Lower lobe of right lung (tissue), 2 donors: ENCODE measurements around the gene ATAT1. TPM values are rescaled to one million over a fixed set of nuclear protein-coding genes. Genes with fewer than 3 reads are reported as not detected.
"Not testable (repeated sequence)": the region's sequence is repeated elsewhere in the genome, so short reads cannot be mapped to it uniquely, and the experiment has no call there.

Experiments
- ATAC-seq, 2 donors: fragments of 200-7000 bp; cut with Tn5 transposase; one replicate each; pipeline ENCODE4 v1.9.1; 2020 to 2022; ENCODE audit warnings: mild to moderate bottlenecking in 2 of 2, moderate library complexity in 2 of 2
- DNase-seq: peaks from one replicate; pipeline ENCODE4 v3.0.0-alpha.2; 2020
- H3K27ac ChIP-seq: fragments of 200-600 bp; one replicate; pipeline ENCODE4 v1.8.0; 2022
- H3K27me3 ChIP-seq: fragments of 200-600 bp; one replicate; pipeline ENCODE4 v1.8.0; 2022; ENCODE audit warnings: low read depth
- H3K36me3 ChIP-seq: fragments of 200-600 bp; one replicate; pipeline ENCODE4 v1.8.0; 2022; ENCODE audit warnings: mild to moderate bottlenecking
- H3K4me1 ChIP-seq: fragments of 200-600 bp; one replicate; pipeline ENCODE4 v1.8.0; 2022
- H3K4me3 ChIP-seq: fragments of 200-600 bp; one replicate; pipeline ENCODE4 v1.8.0; 2022; ENCODE audit warnings: mild to moderate bottlenecking
- H3K9me3 ChIP-seq: fragments of 200-600 bp; one replicate; pipeline ENCODE4 v1.8.0; 2022
- CTCF ChIP-seq: fragments of 200-600 bp; IDR thresholded peaks from one replicate; pipeline ENCODE4 v1.8.0; 2022; ENCODE audit warnings: antibody characterized with exemption, mild to moderate bottlenecking
- intact Hi-C: fragments of 100-400 bp; cut with DNase I; formaldehyde crosslinking; loops from one replicate; pipeline ENCODE4 v1.11.0; 2022
- total RNA-seq: library from RNA; stranded (reverse); fragmentation: NEBNext Ultra II Directional; extraction: Animal tissue kit (Norgen Biotek cat#: 25700); gene quantifications from one replicate; pipeline ENCODE4 v1.2.1, GENCODE V29; 2021
- donor health status: DM: no; HTN: yes; CAD: no; lungs with severe emphysema.

ATAT1 gene
- total RNA-seq, 1 donor from 2014 or later, result 8.9 TPM

GRCh38 chr6:30591008-30591407, 35.7 kb upstream of the ATAT1 start:
- Histone ChIP-seq H3K27me3 (no peaks in the 10 kb centered on the region), H3K36me3 (peaks cover 95% of the 10 kb centered on the region), H3K9me3 (no peaks in the 10 kb centered on the region), H3K4me1 (peaks cover 10% of the 10 kb centered on the region), H3K4me3 (no peak overlapping the region), H3K27ac (peak overlapping the region; percentile 56)
- intact Hi-C loops, result no loop called here
- no peak for TF ChIP-seq CTCF
- ATAC-seq (peak; percentile 85 to 87), DNase-seq (no peak)

- peaks cover 83% of the 10 kb centered on the region for H3K36me3 ChIP-seq
These were observed 34.4 kb upstream of the ATAT1 start for GRCh38 chr6:30592287-30592686.

GRCh38 chr6:30597315-30598144, 29.1 kb upstream of the ATAT1 start:
- intact Hi-C loops, H3K4me3 ChIP-seq, H3K4me1 ChIP-seq, H3K27me3 ChIP-seq, H3K9me3 ChIP-seq, H3K27ac ChIP-seq: not testable (repeated sequence)
- peaks cover 55% of the 10 kb centered on the region for H3K36me3 ChIP-seq
- peak; percentile 87 for TF ChIP-seq CTCF
- DNase-seq, result peak; percentile 68
- ATAC-seq, result peak; percentile 82 to 89

More at GRCh38 chr6:30592287-30592686, 34.4 kb upstream of the ATAT1 start:
- Histone ChIP-seq H3K9me3 (no peaks in the 10 kb centered on the region), H3K27ac (no peak overlapping the region), H3K4me1 (peaks cover 10% of the 10 kb centered on the region), H3K27me3 (no peaks in the 10 kb centered on the region), H3K4me3 (no peak overlapping the region)
- TF ChIP-seq CTCF, result no peak
- ATAC-seq (no peak), DNase-seq (no peak)
- intact Hi-C loops, result no loop called here

GRCh38 chr6:30598912-30599624, 27.6 kb upstream of the ATAT1 start:
- Histone ChIP-seq H3K27me3 (no peaks in the 10 kb centered on the region), H3K36me3 (peaks cover 55% of the 10 kb centered on the region), H3K27ac (no peak overlapping the region), H3K4me1 (peaks cover 8% of the 10 kb centered on the region), H3K4me3 (no peak overlapping the region), H3K9me3 (no peaks in the 10 kb centered on the region)
- no peak for DNase-seq
- no peak for ATAC-seq
- intact Hi-C loops, result no loop called here
- TF ChIP-seq CTCF, result no peak

GRCh38 chr6:30599625-30600324, 26.9 kb upstream of the ATAT1 start:
- H3K27ac ChIP-seq, result no peak overlapping the region
- no peaks in the 10 kb centered on the region for H3K9me3 ChIP-seq
- intact Hi-C loops, result no loop called here
- no peak for ATAC-seq
- peaks cover 55% of the 10 kb centered on the region for H3K36me3 ChIP-seq
- H3K4me3 ChIP-seq, result no peak overlapping the region
- TF ChIP-seq CTCF, result no peak
- H3K4me1 ChIP-seq, result peaks cover 8% of the 10 kb centered on the region
- no peak for DNase-seq
- no peaks in the 10 kb centered on the region for H3K27me3 ChIP-seq
